ENCODE results near the gene AFAP1L2.

Gene AFAP1L2

GRCh38 chr10:114343623-114344505 lies 60.4 kb downstream of the AFAP1L2 start:
- in situ Hi-C loops (cut with HindIII; ENCODE audit: low sequenced_read_pairs) = no loop called here
- DNase-seq (ENCODE audit: low read depth, low spot score) = peak; percentile 79
- TF ChIP-seq CTCF (IDR thresholded peaks at IDR 0.05; ENCODE audit: low read depth, low read length) = no peak
- H3K4me3 ChIP-seq (ENCODE audit: low read depth, low read length) = no peak overlapping the region

GRCh38 chr10:114342976-114343375 lies 61.3 kb downstream of the AFAP1L2 start:
- no peak overlapping the region for H3K4me3 ChIP-seq (ENCODE audit: low read depth, low read length)
- DNase-seq (ENCODE audit: low read depth, low spot score) = no peak
- in situ Hi-C loops (cut with HindIII; ENCODE audit: low sequenced_read_pairs) = no loop called here
- no peak for TF ChIP-seq CTCF (IDR thresholded peaks at IDR 0.05; ENCODE audit: low read depth, low read length)

GRCh38 chr10:114340816-114341215 lies 63.5 kb downstream of the AFAP1L2 start:
- in situ Hi-C loops (cut with HindIII; ENCODE audit: low sequenced_read_pairs) = no loop called here
- no peak overlapping the region for H3K4me3 ChIP-seq (ENCODE audit: low read depth, low read length)
- no peak for TF ChIP-seq CTCF (IDR thresholded peaks at IDR 0.05; ENCODE audit: low read depth, low read length)
- DNase-seq (ENCODE audit: low read depth, low spot score) = no peak

GRCh38 chr10:114337510-114338462 lies 66.5 kb downstream of the AFAP1L2 start:
- DNase-seq (ENCODE audit: low read depth, low spot score) = peak; percentile 54
- TF ChIP-seq CTCF (IDR thresholded peaks at IDR 0.05; ENCODE audit: low read depth, low read length) = no peak
- in situ Hi-C loops (cut with HindIII; ENCODE audit: low sequenced_read_pairs) = no loop called here
- no peak overlapping the region for H3K4me3 ChIP-seq (ENCODE audit: low read depth, low read length)

GRCh38 chr10:114336823-114337509 lies 67.3 kb downstream of the AFAP1L2 start:
- no peak for TF ChIP-seq CTCF (IDR thresholded peaks at IDR 0.05; ENCODE audit: low read depth, low read length)
- H3K4me3 ChIP-seq (ENCODE audit: low read depth, low read length) = no peak overlapping the region
- in situ Hi-C loops (cut with HindIII; ENCODE audit: low sequenced_read_pairs) = no loop called here
- DNase-seq (ENCODE audit: low read depth, low spot score) = no peak

GRCh38 chr10:114335614-114336013 lies 68.7 kb downstream of the AFAP1L2 start:
- TF ChIP-seq CTCF (IDR thresholded peaks at IDR 0.05; ENCODE audit: low read depth, low read length) = no peak
- H3K4me3 ChIP-seq (ENCODE audit: low read depth, low read length) = no peak overlapping the region
- DNase-seq (ENCODE audit: low read depth, low spot score) = no peak
- in situ Hi-C loops (cut with HindIII; ENCODE audit: low sequenced_read_pairs) = no loop called here

Measured in astrocyte of the spinal cord (primary cell).